ENCODE results near the gene CDHR2.
A peak's percentile ranks its signal among the peaks of the same experiment; 100 is the strongest.

CDHR2 gene

GRCh38 chr5:176609724-176610434, 60.7 kb downstream of the CDHR2 start, which contains the start of gene GPRIN1:
Gene GPRIN1 (minus strand): TSS chr5:176610156. CDS start chr5:176599834, 10,322 bp downstream.
- DNase-seq (ENCODE audit: extremely low read depth, low read depth) = no peak
- peak within 1 kb of the TSS; percentile 49 for H3K4me3 ChIP-seq (replicated peaks; ENCODE audit: low read depth, low read length)
- TF ChIP-seq, protein P1, sequence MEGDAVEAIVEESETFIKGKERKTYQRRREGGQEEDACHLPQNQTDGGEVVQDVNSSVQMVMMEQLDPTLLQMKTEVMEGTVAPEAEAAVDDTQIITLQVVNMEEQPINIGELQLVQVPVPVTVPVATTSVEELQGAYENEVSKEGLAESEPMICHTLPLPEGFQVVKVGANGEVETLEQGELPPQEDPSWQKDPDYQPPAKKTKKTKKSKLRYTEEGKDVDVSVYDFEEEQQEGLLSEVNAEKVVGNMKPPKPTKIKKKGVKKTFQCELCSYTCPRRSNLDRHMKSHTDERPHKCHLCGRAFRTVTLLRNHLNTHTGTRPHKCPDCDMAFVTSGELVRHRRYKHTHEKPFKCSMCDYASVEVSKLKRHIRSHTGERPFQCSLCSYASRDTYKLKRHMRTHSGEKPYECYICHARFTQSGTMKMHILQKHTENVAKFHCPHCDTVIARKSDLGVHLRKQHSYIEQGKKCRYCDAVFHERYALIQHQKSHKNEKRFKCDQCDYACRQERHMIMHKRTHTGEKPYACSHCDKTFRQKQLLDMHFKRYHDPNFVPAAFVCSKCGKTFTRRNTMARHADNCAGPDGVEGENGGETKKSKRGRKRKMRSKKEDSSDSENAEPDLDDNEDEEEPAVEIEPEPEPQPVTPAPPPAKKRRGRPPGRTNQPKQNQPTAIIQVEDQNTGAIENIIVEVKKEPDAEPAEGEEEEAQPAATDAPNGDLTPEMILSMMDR (IDR thresholded peaks at IDR 0.05; ENCODE audit: low read depth, low read length, missing control alignments) = peak; percentile 31

DNA sequence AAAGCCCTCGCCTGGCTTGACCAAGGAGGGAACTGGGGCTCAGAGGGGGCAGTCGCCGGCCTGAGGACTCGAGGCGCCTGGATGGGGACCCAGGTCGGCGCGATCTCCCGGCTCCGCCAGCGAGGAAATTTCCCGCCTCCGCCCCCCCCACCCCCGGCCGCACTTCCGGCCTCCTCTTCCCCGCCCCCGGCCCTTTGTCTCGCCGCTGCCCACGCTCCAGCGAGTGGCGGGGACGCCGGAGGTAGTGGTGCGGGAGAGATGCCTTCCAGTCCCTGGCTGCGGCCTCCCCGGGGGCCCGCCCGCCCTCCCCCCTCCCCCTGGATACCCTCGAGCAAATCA, 61.3 kb downstream of the CDHR2 start:
- peak overlapping the region; percentile 49 for H3K4me3 ChIP-seq (replicated peaks; ENCODE audit: low read depth, low read length)
- TF ChIP-seq, protein P1 (IDR thresholded peaks at IDR 0.05; ENCODE audit: low read depth, low read length, missing control alignments) = no peak
- no peak for DNase-seq (ENCODE audit: extremely low read depth, low read depth)

GRCh38 chr5:176611435-176611834, 62.3 kb downstream of the CDHR2 start:
- peak; percentile 72 for DNase-seq (ENCODE audit: extremely low read depth, low read depth)
- TF ChIP-seq, protein P1 (IDR thresholded peaks at IDR 0.05; ENCODE audit: low read depth, low read length, missing control alignments) = no peak
- no peak overlapping the region for H3K4me3 ChIP-seq (replicated peaks; ENCODE audit: low read depth, low read length)

DNA sequence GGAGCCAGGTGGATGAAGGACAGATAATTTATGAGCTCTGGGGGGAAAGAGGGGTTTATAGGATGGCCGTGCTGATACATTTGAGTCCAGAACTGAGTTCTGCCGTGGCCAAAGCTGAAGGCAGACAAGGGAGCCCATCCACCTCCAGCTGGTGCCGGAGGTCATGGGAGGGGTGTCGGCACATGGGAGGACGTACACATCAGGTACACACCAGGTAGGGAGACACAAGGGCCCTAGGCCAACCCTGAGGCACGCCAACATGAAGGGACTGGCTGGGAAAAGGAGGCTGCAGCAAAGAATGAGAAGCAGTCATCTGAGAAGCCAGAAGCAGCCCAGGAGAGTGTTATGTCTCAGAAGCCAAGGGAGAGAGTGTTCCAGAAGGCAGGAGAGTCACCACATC, 62.9 kb downstream of the CDHR2 start:
- no peak for DNase-seq (ENCODE audit: extremely low read depth, low read depth)
- no peak overlapping the region for H3K4me3 ChIP-seq (replicated peaks; ENCODE audit: low read depth, low read length)
- TF ChIP-seq, protein P1 (IDR thresholded peaks at IDR 0.05; ENCODE audit: low read depth, low read length, missing control alignments) = no peak

GRCh38 chr5:176612855-176613254, 63.7 kb downstream of the CDHR2 start:
- H3K4me3 ChIP-seq (replicated peaks; ENCODE audit: low read depth, low read length) = no peak overlapping the region
- TF ChIP-seq, protein P1 (IDR thresholded peaks at IDR 0.05; ENCODE audit: low read depth, low read length, missing control alignments) = no peak
- no peak for DNase-seq (ENCODE audit: extremely low read depth, low read depth)

GRCh38 chr5:176614805-176615478, 65.8 kb downstream of the CDHR2 start:
- DNase-seq (ENCODE audit: extremely low read depth, low read depth) = no peak

More at GRCh38 chr5:176614805-176615478, 65.8 kb downstream of the CDHR2 start:
- H3K4me3 ChIP-seq (replicated peaks; ENCODE audit: low read depth, low read length) = no peak overlapping the region
- TF ChIP-seq, protein P1 (IDR thresholded peaks at IDR 0.05; ENCODE audit: low read depth, low read length, missing control alignments) = no peak
